Keratinocyte (primary cell): Measurements from ENCODE around the gene KRT73. TPM values are rescaled to one million over a fixed set of nuclear protein-coding genes. Genes with fewer than 3 reads are reported as not detected.

ENCODE experiments used
- DNase-seq: peaks from one replicate; pipeline ENCODE4 v3.0.0-alpha.2; 2011; ENCODE audit warnings: low read depth, missing footprints, low spot score
- FAIRE-seq: peaks from 2 replicates; lab custom pipeline; 2011; peaks lifted over from hg19 to GRCh38; lab: Jason Lieb, UNC
- H2AFZ ChIP-seq: 2 replicates; pipeline ENCODE4 v1.6.0; 2012; ENCODE audit warnings: low read length, control low read depth, inconsistent platforms; ENCODE audit not compliant: control insufficient read depth
- H3K27ac ChIP-seq: 2 replicates; pipeline ENCODE4 v1.5.1; 2011; ENCODE audit warnings: low read length; ENCODE audit not compliant: control insufficient read depth, insufficient read depth
- H3K27me3 ChIP-seq: 3 replicates; pipeline ENCODE4 v1.6.0; 2011; ENCODE audit warnings: low read length; ENCODE audit not compliant: control insufficient read depth, insufficient read depth; ENCODE audit errors: extremely low read depth
- H3K36me3 ChIP-seq, 2 experiments: 2 replicates in 1 of 2; 3 replicates in 1 of 2; pipeline ENCODE4 v1.5.1; 2011; ENCODE audit warnings: low read length in 2 of 2, mild to moderate bottlenecking in 1 of 2; ENCODE audit not compliant: control insufficient read depth in 2 of 2, insufficient read depth in 2 of 2; ENCODE audit errors: extremely low read depth in 1 of 2
- H3K4me1 ChIP-seq: 3 replicates; pipeline ENCODE4 v1.5.1; 2011; ENCODE audit warnings: low read length; ENCODE audit not compliant: control insufficient read depth, insufficient read depth; ENCODE audit errors: extremely low read depth
- H3K4me2 ChIP-seq: 3 replicates; pipeline ENCODE4 v1.6.0; 2011; ENCODE audit warnings: low read depth, low read length; ENCODE audit not compliant: control insufficient read depth, insufficient read depth; ENCODE audit errors: extremely low read depth
- H3K4me3 ChIP-seq, 3 experiments: fragments of 200-600 bp in 1 of 3; sonication (generic) in 1 of 3; 2 replicates in 2 of 3; 3 replicates in 1 of 3; pipeline ENCODE4 v1.5.1; 2011 to 2016; ENCODE audit warnings: low read length in 3 of 3, mild to moderate bottlenecking in 3 of 3, control low read depth in 2 of 3, inconsistent platforms in 1 of 3, low read depth in 1 of 3, mixed read lengths in 1 of 3, mixed run types in 1 of 3, moderate library complexity in 1 of 3; ENCODE audit not compliant: control insufficient read depth in 2 of 3, insufficient read depth in 2 of 3; ENCODE audit errors: extremely low read depth in 1 of 3
- H3K79me2 ChIP-seq: 2 replicates; pipeline ENCODE4 v1.6.0; 2012; ENCODE audit warnings: low read length; ENCODE audit not compliant: control insufficient read depth, insufficient read depth
- H3K9ac ChIP-seq: 3 replicates; pipeline ENCODE4 v1.6.0; 2011; ENCODE audit warnings: low read length; ENCODE audit not compliant: control insufficient read depth, insufficient read depth; ENCODE audit errors: extremely low read depth
- H3K9me1 ChIP-seq: 3 replicates; pipeline ENCODE4 v1.6.0; 2011; ENCODE audit warnings: low read length; ENCODE audit not compliant: control insufficient read depth, insufficient read depth; ENCODE audit errors: extremely low read depth
- H3K9me3 ChIP-seq: 2 replicates; pipeline ENCODE4 v1.5.1; 2012; ENCODE audit warnings: low read depth, low read length; ENCODE audit not compliant: control insufficient read depth
- H4K20me1 ChIP-seq: 3 replicates; pipeline ENCODE4 v1.6.0; 2011; ENCODE audit warnings: low read length; ENCODE audit not compliant: control insufficient read depth, insufficient read depth; ENCODE audit errors: extremely low read depth
- EZH2 ChIP-seq: IDR thresholded peaks from one replicate; pipeline ENCODE4 v1.6.1; 2012; ENCODE audit warnings: inconsistent platforms, mild to moderate bottlenecking, low read length, moderate library complexity
- dilution Hi-C: fragments of 300-500 bp; cut with MboI; formaldehyde crosslinking; loops from one replicate; pipeline ENCODE4 v1.7.0; 2020; ENCODE audit warnings: low sequenced_read_pairs; ENCODE audit not compliant: extremely low pct_ligation_motif_present
- polyA plus RNA-seq, 5 experiments: library from polyadenylated mRNA; depleted of rRNA in 3 of 5; stranded (reverse) in 3 of 5; stranded (forward) in 1 of 5; unstranded in 1 of 5; fragments of >200 nt; gene quantifications; 1 replicate in 1 of 5; 2 replicates in 3 of 5; 3 replicates in 1 of 5; pipeline versions ENCODE4 v1.2.1 to v1.2.3, GENCODE V29; 2011 to 2012; ENCODE audit warnings: missing spikeins in 2 of 5, low read depth in 1 of 5, low replicate concordance in 1 of 5
- TF ChIP-seq, protein P1 (sequence below), 3 experiments: IDR thresholded peaks in 1 of 3; conservative IDR thresholded peaks in 1 of 3; optimal IDR thresholded peaks in 1 of 3; 2 replicates in 2 of 3; 3 replicates in 1 of 3; pipeline versions ENCODE3 to v1.5.1; 2011; ENCODE audit warnings: low read length in 3 of 3, mild to moderate bottlenecking in 3 of 3, moderate library complexity in 2 of 3, control low read depth in 1 of 3, inconsistent platforms in 1 of 3; ENCODE audit not compliant: insufficient read depth in 2 of 3; ENCODE audit errors: extremely low read depth in 1 of 3

Gene KRT73
- polyA plus RNA-seq, 1 donor (not counting 4 experiments of a cell fraction or from before 2014, with no cell fraction given), result 0.03 TPM

GRCh38 chr12:52582971-52583456, 35.3 kb downstream of the KRT73 start:
- no peaks in the 10 kb centered on the region for H3K36me3 ChIP-seq
- peak; percentile 76 for DNase-seq
- H2AFZ ChIP-seq, result no peak overlapping the region
- FAIRE-seq, result peak; percentile 98
- no peaks in the 10 kb centered on the region for H3K27me3 ChIP-seq
- H3K27ac ChIP-seq, result peak overlapping the region; percentile 90
- peak overlapping the region; percentile 81 for H3K4me2 ChIP-seq
- peaks cover 53% of the 10 kb centered on the region for H3K4me1 ChIP-seq
- H3K79me2 ChIP-seq, result no peaks in the 10 kb centered on the region
- H3K9me3 ChIP-seq, result no peaks in the 10 kb centered on the region
- no peaks in the 10 kb centered on the region for H4K20me1 ChIP-seq
- dilution Hi-C loops, result no loop called here
- peaks cover 2% of the 10 kb centered on the region for H3K9me1 ChIP-seq
- H3K9ac ChIP-seq, result peak overlapping the region; percentile 48
- TF ChIP-seq, protein P1, sequence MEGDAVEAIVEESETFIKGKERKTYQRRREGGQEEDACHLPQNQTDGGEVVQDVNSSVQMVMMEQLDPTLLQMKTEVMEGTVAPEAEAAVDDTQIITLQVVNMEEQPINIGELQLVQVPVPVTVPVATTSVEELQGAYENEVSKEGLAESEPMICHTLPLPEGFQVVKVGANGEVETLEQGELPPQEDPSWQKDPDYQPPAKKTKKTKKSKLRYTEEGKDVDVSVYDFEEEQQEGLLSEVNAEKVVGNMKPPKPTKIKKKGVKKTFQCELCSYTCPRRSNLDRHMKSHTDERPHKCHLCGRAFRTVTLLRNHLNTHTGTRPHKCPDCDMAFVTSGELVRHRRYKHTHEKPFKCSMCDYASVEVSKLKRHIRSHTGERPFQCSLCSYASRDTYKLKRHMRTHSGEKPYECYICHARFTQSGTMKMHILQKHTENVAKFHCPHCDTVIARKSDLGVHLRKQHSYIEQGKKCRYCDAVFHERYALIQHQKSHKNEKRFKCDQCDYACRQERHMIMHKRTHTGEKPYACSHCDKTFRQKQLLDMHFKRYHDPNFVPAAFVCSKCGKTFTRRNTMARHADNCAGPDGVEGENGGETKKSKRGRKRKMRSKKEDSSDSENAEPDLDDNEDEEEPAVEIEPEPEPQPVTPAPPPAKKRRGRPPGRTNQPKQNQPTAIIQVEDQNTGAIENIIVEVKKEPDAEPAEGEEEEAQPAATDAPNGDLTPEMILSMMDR (optimal IDR thresholded peaks at IDR 0.05 in 1 of 3, IDR thresholded peaks at IDR 0.05 in 1 of 3, conservative IDR thresholded peaks at IDR 0.05 in 1 of 3; ENCODE audit: extremely low read depth in 1 of 3, insufficient read depth in 2 of 3, low read length in 3 of 3), result peak; percentile 76 to 93 (median 80)
- TF ChIP-seq EZH2, result no peak
- no peak overlapping the region for H3K4me3 ChIP-seq

GRCh38 chr12:52582486-52582885, 35.9 kb downstream of the KRT73 start:
- no peak for DNase-seq
- Histone ChIP-seq H3K9me1 (peaks cover 2% of the 10 kb centered on the region), H2AFZ (no peak overlapping the region), H3K9me3 (no peaks in the 10 kb centered on the region), H3K9ac (peak overlapping the region; percentile 48), H3K27me3 (no peaks in the 10 kb centered on the region), H3K4me1 (peaks cover 53% of the 10 kb centered on the region), H3K4me2 (peak overlapping the region; percentile 81), H3K4me3 (no peak overlapping the region), H4K20me1 (no peaks in the 10 kb centered on the region), H3K79me2 (no peaks in the 10 kb centered on the region), H3K27ac (peak overlapping the region; percentile 90), H3K36me3 (no peaks in the 10 kb centered on the region)
- dilution Hi-C loops, result no loop called here
- FAIRE-seq, result no peak
- TF ChIP-seq EZH2, result no peak
- TF ChIP-seq, protein P1 (optimal IDR thresholded peaks at IDR 0.05 in 1 of 3, IDR thresholded peaks at IDR 0.05 in 1 of 3, conservative IDR thresholded peaks at IDR 0.05 in 1 of 3; ENCODE audit: extremely low read depth in 1 of 3, insufficient read depth in 2 of 3, low read length in 3 of 3), result no peak
